ENCODE results near the gene ABAT. TPM values are rescaled to one million over a fixed set of nuclear protein-coding genes. Genes with fewer than 3 reads are reported as not detected.

ABAT gene
- total and polyA plus RNA-seq, 2 donors (not counting 1 experiment from before 2014, with no cell fraction given): 6.2 to 14.3 TPM

DNA sequence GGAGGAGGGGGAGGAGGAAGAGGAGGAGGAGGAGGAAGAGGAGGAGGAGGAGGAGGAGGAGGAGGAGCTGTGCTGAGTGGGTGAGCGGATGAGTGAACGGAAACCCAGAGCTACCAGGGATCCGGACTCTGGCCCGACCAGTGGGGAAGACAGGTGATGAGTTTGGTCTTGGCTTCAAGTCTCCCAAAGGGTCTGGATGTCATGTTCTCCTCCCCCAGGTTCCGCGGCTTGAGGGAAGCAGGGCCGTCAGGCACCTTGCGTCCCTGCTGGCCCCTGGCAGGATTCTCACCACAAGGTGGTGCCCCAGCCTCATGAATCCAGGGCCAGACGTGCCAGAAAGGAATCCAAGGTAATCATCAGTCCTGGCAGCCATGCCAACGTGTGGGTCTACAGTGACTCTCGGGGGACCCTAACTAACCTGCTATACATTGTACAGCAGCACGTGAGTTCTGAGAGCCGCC lies 13.5 kb upstream of the ABAT start:
- no peak overlapping the region for H3K4me3 ChIP-seq (ENCODE audit: control extremely low read depth in 1 of 5, extremely low read depth in 1 of 5, insufficient read depth in 1 of 5, low read depth in 2 of 5, low read length in 4 of 5)
- H3K4me1 ChIP-seq (ENCODE audit: control insufficient read depth in 2 of 2, insufficient read depth in 2 of 2, low read length in 2 of 2): no peaks in the 10 kb centered on the region
- no peak overlapping the region for H3K27ac ChIP-seq (ENCODE audit: low read length in 2 of 2)
- Mint-ChIP-seq H3K4me1 (no peaks in the 10 kb centered on the region), H3K9me3 (ENCODE audit: insufficient read depth) (no peaks in the 10 kb centered on the region), H3K27me3 (no peaks in the 10 kb centered on the region), H3K27ac (no peak overlapping the region), H3K4me3 (no peak overlapping the region)
- H2AFZ ChIP-seq (ENCODE audit: insufficient read depth, low read depth, low read length, poor library complexity, severe bottlenecking): no peak overlapping the region
- H3K9me3 ChIP-seq (ENCODE audit: control extremely low read depth in 1 of 3, control insufficient read depth in 2 of 3, insufficient read depth in 1 of 3, low read length in 2 of 3): no peaks in the 10 kb centered on the region
- ChIA-PET CTCF (interaction anchor here (1.5 to 5.1 kb wide), 4 partner anchors 69 to 474 kb away, joined by 5 to 40 read pairs (median 6); no protein-coding TSS in a partner anchor), POLR2A (no interaction called here)
- intact Hi-C loops (cut with micrococcal nuclease): loop anchor here (1.0 kb wide), 1 partner anchor 219 kb away; no protein-coding TSS in a partner anchor
- no peaks in the 10 kb centered on the region for H3K27me3 ChIP-seq (replicated peaks in 1 of 4; ENCODE audit: control extremely low read depth in 1 of 4, control insufficient read depth in 3 of 4, insufficient read depth in 4 of 4, low read length in 3 of 4)
- H4K20me1 ChIP-seq (ENCODE audit: control insufficient read depth, insufficient read depth, low read length, poor library complexity, severe bottlenecking): no peaks in the 10 kb centered on the region
- ATAC-seq (ENCODE audit: low read depth) (peak; percentile 56), DNase-seq (peak; percentile 61)
- WGBS (ENCODE audit: insufficient coverage): 43% methylated on average over 12 of the region's 13 CpGs
- peaks cover 0 to 16% of the 10 kb centered on the region in 2 experiments for H3K36me3 ChIP-seq (replicated peaks in 1 of 2; ENCODE audit: control extremely low read depth in 1 of 2, control insufficient read depth in 1 of 2, extremely low read depth in 1 of 2, insufficient read depth in 2 of 2, low read length in 1 of 2)
- H3K4me2 ChIP-seq (replicated peaks; ENCODE audit: low read depth, low read length, poor library complexity, severe bottlenecking): no peak overlapping the region
- TF ChIP-seq EZH2 (IDR thresholded peaks at IDR 0.05; ENCODE audit: borderline replicate concordance, insufficient read depth, low read depth, low read length, poor library complexity, severe bottlenecking): no peak
- TF ChIP-seq, protein P1, sequence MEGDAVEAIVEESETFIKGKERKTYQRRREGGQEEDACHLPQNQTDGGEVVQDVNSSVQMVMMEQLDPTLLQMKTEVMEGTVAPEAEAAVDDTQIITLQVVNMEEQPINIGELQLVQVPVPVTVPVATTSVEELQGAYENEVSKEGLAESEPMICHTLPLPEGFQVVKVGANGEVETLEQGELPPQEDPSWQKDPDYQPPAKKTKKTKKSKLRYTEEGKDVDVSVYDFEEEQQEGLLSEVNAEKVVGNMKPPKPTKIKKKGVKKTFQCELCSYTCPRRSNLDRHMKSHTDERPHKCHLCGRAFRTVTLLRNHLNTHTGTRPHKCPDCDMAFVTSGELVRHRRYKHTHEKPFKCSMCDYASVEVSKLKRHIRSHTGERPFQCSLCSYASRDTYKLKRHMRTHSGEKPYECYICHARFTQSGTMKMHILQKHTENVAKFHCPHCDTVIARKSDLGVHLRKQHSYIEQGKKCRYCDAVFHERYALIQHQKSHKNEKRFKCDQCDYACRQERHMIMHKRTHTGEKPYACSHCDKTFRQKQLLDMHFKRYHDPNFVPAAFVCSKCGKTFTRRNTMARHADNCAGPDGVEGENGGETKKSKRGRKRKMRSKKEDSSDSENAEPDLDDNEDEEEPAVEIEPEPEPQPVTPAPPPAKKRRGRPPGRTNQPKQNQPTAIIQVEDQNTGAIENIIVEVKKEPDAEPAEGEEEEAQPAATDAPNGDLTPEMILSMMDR (IDR thresholded peaks at IDR 0.05): peak; percentile 36
- no peaks in the 10 kb centered on the region for H3K79me2 ChIP-seq (ENCODE audit: control insufficient read depth, insufficient read depth, low read length)
- no peak overlapping the region for H3K9ac ChIP-seq (ENCODE audit: low read length)

DNA sequence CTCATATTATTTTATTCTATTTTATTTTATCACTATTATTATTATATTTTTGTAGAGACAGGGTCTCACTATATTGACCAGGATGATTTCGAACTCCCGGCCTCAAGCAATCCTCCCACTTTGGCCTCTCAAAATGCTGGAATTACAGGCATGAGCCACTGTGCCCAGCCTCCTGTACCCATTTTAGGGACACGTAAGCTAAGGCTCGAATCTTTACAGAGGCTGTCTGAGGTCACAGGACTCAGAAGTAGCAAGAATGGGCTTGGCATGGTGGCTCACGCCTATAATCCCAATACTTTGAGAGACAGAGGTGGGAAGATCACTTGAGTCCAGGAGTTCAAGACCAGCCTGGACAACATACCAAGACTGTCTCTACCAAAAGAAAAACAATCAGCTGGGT lies 12.7 kb upstream of the ABAT start:
- WGBS (ENCODE audit: insufficient coverage): 100% methylated on average over 2 of the region's 5 CpGs

More for the DNA sequence above, 12.7 kb upstream of the ABAT start:
- ChIA-PET CTCF (interaction anchor here (1.5 to 5.1 kb wide), 5 partner anchors 9 to 275 kb away, joined by 4 to 40 read pairs (median 7); no protein-coding TSS in a partner anchor), POLR2A (interaction anchor here (0.7 kb wide), 1 partner anchor 130 kb away, joined by 5 read pairs; no protein-coding TSS in a partner anchor)
- H3K79me2 ChIP-seq (ENCODE audit: control insufficient read depth, insufficient read depth, low read length): no peaks in the 10 kb centered on the region
- H2AFZ ChIP-seq (ENCODE audit: insufficient read depth, low read depth, low read length, poor library complexity, severe bottlenecking): no peak overlapping the region
- H3K9ac ChIP-seq (ENCODE audit: low read length): no peak overlapping the region
- intact Hi-C loops (cut with micrococcal nuclease): loop anchor here (1.0 kb wide), 1 partner anchor 219 kb away; no protein-coding TSS in a partner anchor
- H3K27ac Mint-ChIP-seq: no peak overlapping the region
- DNase-seq (no peak), ATAC-seq (ENCODE audit: low read depth) (no peak)
- no peaks in the 10 kb centered on the region for H3K4me1 ChIP-seq (ENCODE audit: control insufficient read depth in 2 of 2, insufficient read depth in 2 of 2, low read length in 2 of 2)
- no peaks in the 10 kb centered on the region for H4K20me1 ChIP-seq (ENCODE audit: control insufficient read depth, insufficient read depth, low read length, poor library complexity, severe bottlenecking)
- no peak overlapping the region for H3K4me3 Mint-ChIP-seq
- H3K9me3 Mint-ChIP-seq (ENCODE audit: insufficient read depth): no peaks in the 10 kb centered on the region
- H3K4me1 Mint-ChIP-seq: no peaks in the 10 kb centered on the region
- H3K27ac ChIP-seq (ENCODE audit: low read length in 2 of 2): no peak overlapping the region
- no peaks in the 10 kb centered on the region for H3K27me3 ChIP-seq (replicated peaks in 1 of 4; ENCODE audit: control extremely low read depth in 1 of 4, control insufficient read depth in 3 of 4, insufficient read depth in 4 of 4, low read length in 3 of 4)
- H3K27me3 Mint-ChIP-seq: no peaks in the 10 kb centered on the region
- no peak overlapping the region for H3K4me3 ChIP-seq (ENCODE audit: control extremely low read depth in 1 of 5, extremely low read depth in 1 of 5, insufficient read depth in 1 of 5, low read depth in 2 of 5, low read length in 4 of 5)
- no peak overlapping the region for H3K4me2 ChIP-seq (replicated peaks; ENCODE audit: low read depth, low read length, poor library complexity, severe bottlenecking)
- TF ChIP-seq EZH2 (IDR thresholded peaks at IDR 0.05; ENCODE audit: borderline replicate concordance, insufficient read depth, low read depth, low read length, poor library complexity, severe bottlenecking): no peak
- TF ChIP-seq, protein P1 (IDR thresholded peaks at IDR 0.05): no peak
- no peaks in the 10 kb centered on the region for H3K9me3 ChIP-seq (ENCODE audit: control extremely low read depth in 1 of 3, control insufficient read depth in 2 of 3, insufficient read depth in 1 of 3, low read length in 2 of 3)
- peaks cover 0 to 16% of the 10 kb centered on the region in 2 experiments for H3K36me3 ChIP-seq (replicated peaks in 1 of 2; ENCODE audit: control extremely low read depth in 1 of 2, control insufficient read depth in 1 of 2, extremely low read depth in 1 of 2, insufficient read depth in 2 of 2, low read length in 1 of 2)

Data from B cell (primary cell).